H9 (cell line): ENCODE results near the gene SLC26A2. TPM values are rescaled to one million over a fixed set of nuclear protein-coding genes. Genes with fewer than 3 reads are reported as not detected.

Experiments
- DNase-seq: peaks from one replicate; pipeline ENCODE4 v3.0.0-alpha.2; 2017
- H2AFZ ChIP-seq: one replicate; pipeline ENCODE4 v1.6.1; 2013; ENCODE audit warnings: mild to moderate bottlenecking, low read length, control low read depth, moderate library complexity
- H2AK5ac ChIP-seq: 2 replicates; pipeline ENCODE4 v1.6.1; 2013; ENCODE audit warnings: low read length, control low read depth, mixed read lengths; ENCODE audit not compliant: insufficient read length
- H2BK120ac ChIP-seq: one replicate; pipeline ENCODE4 v1.6.1; 2013; ENCODE audit warnings: low read depth, mild to moderate bottlenecking, low read length, control low read depth, inconsistent platforms; ENCODE audit not compliant: poor library complexity, severe bottlenecking
- H2BK12ac ChIP-seq: 2 replicates; pipeline ENCODE4 v1.6.1; 2013; ENCODE audit warnings: low read length, control low read depth, mixed read lengths, low read depth; ENCODE audit not compliant: insufficient read length
- H2BK15ac ChIP-seq: 2 replicates; pipeline ENCODE4 v1.6.1; 2013; ENCODE audit warnings: low read depth, low read length, control low read depth
- H2BK20ac ChIP-seq: one replicate; pipeline ENCODE4 v1.6.1; 2013; ENCODE audit warnings: low read depth, mild to moderate bottlenecking, low read length, control low read depth, inconsistent platforms; ENCODE audit not compliant: poor library complexity, severe bottlenecking
- H2BK5ac ChIP-seq: 2 replicates; pipeline ENCODE4 v1.6.1; 2013; ENCODE audit warnings: low read length, control low read depth, mixed read lengths; ENCODE audit not compliant: insufficient read length
- H3K14ac ChIP-seq: 2 replicates; pipeline ENCODE4 v1.6.1; 2013; ENCODE audit warnings: low read length, control low read depth; ENCODE audit not compliant: insufficient read depth
- H3K18ac ChIP-seq: 2 replicates; pipeline ENCODE4 v1.6.1; 2013; ENCODE audit warnings: low read depth, mild to moderate bottlenecking, mixed read lengths, low read length, control low read depth; ENCODE audit not compliant: insufficient read length
- H3K23ac ChIP-seq: 2 replicates; pipeline ENCODE4 v1.6.1; 2013; ENCODE audit warnings: low read length, control low read depth, mixed read lengths, low read depth; ENCODE audit not compliant: insufficient read length
- H3K23me2 ChIP-seq: 2 replicates; pipeline ENCODE4 v1.6.1; 2013; ENCODE audit warnings: low read depth, mild to moderate bottlenecking, mixed read lengths, low read length, control low read depth; ENCODE audit not compliant: insufficient read length, poor library complexity, severe bottlenecking
- H3K27ac ChIP-seq: 2 replicates; pipeline ENCODE4 v1.5.1; 2013; ENCODE audit warnings: low read length, control low read depth, mixed read lengths, low read depth; ENCODE audit not compliant: insufficient read length
- H3K27me3 ChIP-seq: 2 replicates; pipeline ENCODE4 v1.6.1; 2013; ENCODE audit warnings: low read length, control low read depth, inconsistent platforms; ENCODE audit not compliant: insufficient read depth
- H3K4ac ChIP-seq: 2 replicates; pipeline ENCODE4 v1.6.1; 2013; ENCODE audit warnings: low read depth, mild to moderate bottlenecking, control low read depth, inconsistent platforms, low read length, moderate library complexity
- H3K4me1 ChIP-seq: 2 replicates; pipeline ENCODE4 v1.6.1; 2013; ENCODE audit warnings: low read length, control low read depth, inconsistent platforms; ENCODE audit not compliant: insufficient read depth
- H3K4me2 ChIP-seq: 2 replicates; pipeline ENCODE4 v1.6.1; 2013; ENCODE audit warnings: low read length, control low read depth, mixed read lengths; ENCODE audit not compliant: insufficient read length, insufficient read depth
- H3K56ac ChIP-seq: 2 replicates; pipeline ENCODE4 v1.6.1; 2013; ENCODE audit warnings: low read depth, mild to moderate bottlenecking, mixed read lengths, low read length, control low read depth; ENCODE audit not compliant: insufficient read length
- H3K79me1 ChIP-seq: 2 replicates; pipeline ENCODE4 v1.6.1; 2013; ENCODE audit warnings: low read depth, mild to moderate bottlenecking, moderate library complexity, low read length, control low read depth, inconsistent platforms; ENCODE audit not compliant: insufficient read depth, poor library complexity, severe bottlenecking
- H3K79me2 ChIP-seq: 2 replicates; pipeline ENCODE4 v1.6.1; 2013; ENCODE audit warnings: low read length, control low read depth, inconsistent platforms; ENCODE audit not compliant: insufficient read depth
- H3K9ac ChIP-seq: 2 replicates; pipeline ENCODE4 v1.6.1; 2013; ENCODE audit warnings: low read length, control low read depth, mixed read lengths; ENCODE audit not compliant: insufficient read length; ENCODE audit errors: extremely low read depth
- H3K9me3 ChIP-seq: one replicate; pipeline ENCODE4 v1.6.1; 2013; ENCODE audit warnings: low read depth, low read length, inconsistent platforms; ENCODE audit not compliant: control insufficient read depth
- H3T11ph ChIP-seq: one replicate; pipeline ENCODE4 v1.6.1; 2013; ENCODE audit warnings: mild to moderate bottlenecking, low read length, control low read depth, inconsistent platforms
- H4K20me1 ChIP-seq: one replicate; pipeline ENCODE4 v1.6.1; 2013; ENCODE audit not compliant: control insufficient read depth, insufficient read length, insufficient read depth
- H4K5ac ChIP-seq: 2 replicates; pipeline ENCODE4 v1.6.1; 2013; ENCODE audit warnings: low read depth, mild to moderate bottlenecking, mixed read lengths, low read length, control low read depth; ENCODE audit not compliant: insufficient read length
- H4K8ac ChIP-seq: replicated peaks from 2 replicates; pipeline ENCODE4 v1.6.1; 2013; ENCODE audit warnings: low read length, control low read depth, mixed read lengths, low read depth; ENCODE audit not compliant: insufficient read length
- H4K91ac ChIP-seq: 2 replicates; pipeline ENCODE4 v1.6.1; 2013; ENCODE audit warnings: low read depth, mild to moderate bottlenecking, moderate library complexity, mixed read lengths, low read length, control low read depth; ENCODE audit not compliant: insufficient read length
- H3K27ac Mint-ChIP-seq, 3 experiments: 2 replicates in 2 of 3; 3 replicates in 1 of 3; pipeline ENCODE4 v1.8.0; 2020 to 2021; ENCODE audit warnings: mixed read lengths in 3 of 3, mild to moderate bottlenecking in 1 of 3, moderate library complexity in 1 of 3
- H3K27me3 Mint-ChIP-seq: 2 replicates; pipeline ENCODE4 v1.8.0; 2021; ENCODE audit warnings: low read depth, mild to moderate bottlenecking, moderate library complexity, mixed read lengths
- H3K36me3 Mint-ChIP-seq, 3 experiments: 2 replicates in 2 of 3; 3 replicates in 1 of 3; pipeline ENCODE4 v1.8.0; 2020 to 2021; ENCODE audit warnings: low read depth in 3 of 3, mixed read lengths in 3 of 3; ENCODE audit not compliant: insufficient read depth in 1 of 3
- H3K4me1 Mint-ChIP-seq, 2 experiments: 2 replicates each; pipeline ENCODE4 v1.8.0; 2020; ENCODE audit warnings: mixed read lengths in 2 of 2
- H3K4me3 Mint-ChIP-seq, 2 experiments: 2 replicates in 1 of 2; 3 replicates in 1 of 2; pipeline ENCODE4 v1.8.0; 2020 to 2021; ENCODE audit warnings: mild to moderate bottlenecking in 2 of 2, mixed read lengths in 2 of 2, moderate library complexity in 1 of 2
- H3K9me3 Mint-ChIP-seq, 2 experiments: 2 replicates in 1 of 2; 3 replicates in 1 of 2; pipeline ENCODE4 v1.8.0; 2020; ENCODE audit warnings: mild to moderate bottlenecking in 2 of 2, mixed read lengths in 2 of 2, moderate library complexity in 1 of 2
- CTCF ChIP-seq: fragments of 200-600 bp; sonication (generic); conservative IDR thresholded peaks from 3 replicates; pipeline ENCODE4 v1.8.0; 2021; ENCODE audit warnings: antibody characterized with exemption, mild to moderate bottlenecking
- WGBS: extraction: QIAGEN DNeasy Blood & Tissue Kit; methylation state at CpG from one replicate; pipeline ENCODE4 v1.1.7; 2013; ENCODE audit warnings: missing lambda C conversion rate, low lambda C conversion rate, mixed read lengths; ENCODE audit not compliant: insufficient read length; ENCODE audit errors: extremely low coverage; 5-methylcytosine and 5-hydroxymethylcytosine counted together
- total RNA-seq: library from RNA; stranded (reverse); gene quantifications from 2 replicates; pipeline ENCODE4 v1.2.1, GENCODE V29; 2021

SLC26A2 gene
- total RNA-seq, 1 experiment from 2014 or later, result 5.9 TPM

GRCh38 chr5:150006318-150006717, 45.8 kb downstream of the SLC26A2 start:
- Histone ChIP-seq H3K14ac (no peak overlapping the region), H2AK5ac (no peak overlapping the region), H2BK12ac (no peak overlapping the region), H3K4ac (no peak overlapping the region), H3K79me1 (no peaks in the 10 kb centered on the region), H3K23me2 (peaks cover 3% of the 10 kb centered on the region), H3K27me3 (no peaks in the 10 kb centered on the region), H3K23ac (no peak overlapping the region), H3K9ac (no peak overlapping the region), H3T11ph (no peak overlapping the region), H3K4me1 (peaks cover under 1% of the 10 kb centered on the region; the same call in 1 of the 2 replicates), H2BK20ac (no peak overlapping the region), H4K91ac (no peak overlapping the region), H3K27ac (no peak overlapping the region), H2BK5ac (no peak overlapping the region), H3K18ac (no peak overlapping the region), H3K79me2 (no peaks in the 10 kb centered on the region; the same call in 1 of the 2 replicates), H4K8ac (no peak overlapping the region), H3K9me3 (no peaks in the 10 kb centered on the region), H4K5ac (no peak overlapping the region), H2BK15ac (no peak overlapping the region), H4K20me1 (no peaks in the 10 kb centered on the region), H3K56ac (no peak overlapping the region), H2AFZ (no peak overlapping the region), H3K4me2 (no peak overlapping the region), H2BK120ac (no peak overlapping the region)
- Mint-ChIP-seq H3K4me3 (no peak overlapping the region), H3K27me3 (no peaks in the 10 kb centered on the region), H3K27ac (no peak overlapping the region), H3K9me3 (no peaks in the 10 kb centered on the region), H3K4me1 (peaks cover 8 to 13% of the 10 kb centered on the region in 2 experiments), H3K36me3 (peaks cover 26 to 50% (median 43%) of the 10 kb centered on the region in 3 experiments; a peak in 6 of 7 replicates)
- no CpG with 5 or more reads among the region's 4 CpGs for WGBS
- DNase-seq, result no peak
- no peak for TF ChIP-seq CTCF
